B cell (primary cell): ENCODE measurements around the gene ADAMTS14. TPM values are rescaled to one million over a fixed set of nuclear protein-coding genes. Genes with fewer than 3 reads are reported as not detected.

Experiments
- ATAC-seq: fragments of 200-7000 bp; cut with Tn5 transposase; one replicate; pipeline ENCODE4 v1.10.0; 2021; ENCODE audit warnings: low read depth, mild to moderate bottlenecking, moderate number of reproducible peaks, moderate library complexity
- CTCF ChIA-PET: fragments of 350-600 bp; sonication (Branson Sonifier 250); formaldehyde crosslinking; loops from one replicate; lab custom pipeline; 2021; ENCODE audit warnings: antibody characterized with exemption, inconsistent platforms; lab: Charles Lee
- POLR2A ChIA-PET: fragments of 350-600 bp; sonication (Branson Sonifier 250); formaldehyde crosslinking; loops from one replicate; lab custom pipeline; 2021; ENCODE audit warnings: antibody characterized with exemption; lab: Charles Lee
- DNase-seq: peaks from one replicate; pipeline ENCODE4 v3.0.0; 2013
- H2AFZ ChIP-seq: 2 replicates; pipeline ENCODE4 v1.6.1; 2012; ENCODE audit warnings: mild to moderate bottlenecking, low read depth, low read length; ENCODE audit not compliant: insufficient read depth, poor library complexity, severe bottlenecking
- H3K27ac ChIP-seq, 2 donors: 1 replicate in 1 of 2; 2 replicates in 1 of 2; pipeline ENCODE4 v1.5.1; 2012 to 2013; ENCODE audit warnings: low read length in 2 of 2, mild to moderate bottlenecking in 2 of 2, moderate library complexity in 1 of 2
- H3K27me3 ChIP-seq, 4 experiments: fragments of 200-600 bp in 1 of 4; sonication (generic) in 1 of 4; replicated peaks in 1 of 4; 1 replicate in 2 of 4; 2 replicates in 2 of 4; pipeline versions ENCODE4 v1.6.1 to v1.7.0; 2013 to 2016; ENCODE audit warnings: low read length in 3 of 4, mild to moderate bottlenecking in 2 of 4, mixed read lengths in 1 of 4, moderate library complexity in 1 of 4; ENCODE audit not compliant: insufficient read depth in 4 of 4, control insufficient read depth in 3 of 4; ENCODE audit errors: control extremely low read depth in 1 of 4
- H3K36me3 ChIP-seq, 2 experiments: replicated peaks in 1 of 2; 1 replicate in 1 of 2; 2 replicates in 1 of 2; pipeline versions ENCODE4 v1.6.1 to v1.7.1; 2013; ENCODE audit warnings: low read length in 1 of 2; ENCODE audit not compliant: insufficient read depth in 2 of 2, control insufficient read depth in 1 of 2; ENCODE audit errors: control extremely low read depth in 1 of 2, extremely low read depth in 1 of 2
- H3K4me1 ChIP-seq, 2 donors: fragments of 200-600 bp in 1 of 2; sonication (generic) in 1 of 2; 1 replicate in 1 of 2; 2 replicates in 1 of 2; pipeline versions ENCODE4 v1.5.1 to v1.6.1; 2013 to 2017; ENCODE audit warnings: low read length in 2 of 2; ENCODE audit not compliant: control insufficient read depth in 2 of 2, insufficient read depth in 2 of 2
- H3K4me2 ChIP-seq: replicated peaks from 2 replicates; pipeline ENCODE3; 2012; ENCODE audit warnings: mild to moderate bottlenecking, low read depth, low read length; ENCODE audit not compliant: poor library complexity, severe bottlenecking
- H3K4me3 ChIP-seq, 5 experiments: fragments of 200-600 bp in 1 of 5; sonication (generic) in 1 of 5; 1 replicate in 3 of 5; 2 replicates in 2 of 5; pipeline versions ENCODE4 v1.5.1 to v1.7.0; 2011 to 2016; ENCODE audit warnings: low read length in 4 of 5, mild to moderate bottlenecking in 4 of 5, low read depth in 2 of 5, control low read depth in 1 of 5, moderate library complexity in 1 of 5; ENCODE audit not compliant: insufficient read depth in 1 of 5; ENCODE audit errors: control extremely low read depth in 1 of 5, extremely low read depth in 1 of 5
- H3K79me2 ChIP-seq: fragments of 200-600 bp; sonication (generic); one replicate; pipeline ENCODE4 v1.6.0; 2016; ENCODE audit warnings: low read length; ENCODE audit not compliant: control insufficient read depth, insufficient read depth
- H3K9ac ChIP-seq: fragments of 200-600 bp; sonication (generic); 2 replicates; pipeline ENCODE4 v1.6.1; 2017; ENCODE audit warnings: mild to moderate bottlenecking, low read length, moderate library complexity
- H3K9me3 ChIP-seq, 3 donors: one replicate each; pipeline versions ENCODE4 v1.6.1 to v1.7.1; 2013; ENCODE audit warnings: low read length in 2 of 3; ENCODE audit not compliant: control insufficient read depth in 2 of 3, insufficient read depth in 1 of 3; ENCODE audit errors: control extremely low read depth in 1 of 3
- H4K20me1 ChIP-seq: 2 replicates; pipeline ENCODE4 v1.6.0; 2012; ENCODE audit warnings: mild to moderate bottlenecking, low read length; ENCODE audit not compliant: insufficient read depth, control insufficient read depth, poor library complexity, severe bottlenecking
- H3K27ac Mint-ChIP-seq: one replicate; pipeline ENCODE4 v1.8.0; 2021; ENCODE audit warnings: mixed read lengths
- H3K27me3 Mint-ChIP-seq: one replicate; pipeline ENCODE4 v1.8.0; 2021; ENCODE audit warnings: mixed read lengths
- H3K4me1 Mint-ChIP-seq: one replicate; pipeline ENCODE4 v1.8.0; 2021; ENCODE audit warnings: mixed read lengths
- H3K4me3 Mint-ChIP-seq: one replicate; pipeline ENCODE4 v1.8.0; 2021; ENCODE audit warnings: mixed read lengths
- H3K9me3 Mint-ChIP-seq: one replicate; pipeline ENCODE4 v1.8.0; 2022; ENCODE audit warnings: mixed read lengths; ENCODE audit not compliant: insufficient read depth
- CTCF ChIP-seq: fragments of 200-600 bp; IDR thresholded peaks from one replicate; pipeline ENCODE4 v1.8.0; 2022; ENCODE audit warnings: antibody characterized with exemption, mild to moderate bottlenecking
- EZH2 ChIP-seq: IDR thresholded peaks from 2 replicates; pipeline ENCODE4 v1.6.1; 2012; ENCODE audit warnings: borderline replicate concordance, low read depth, mild to moderate bottlenecking, moderate library complexity, low read length; ENCODE audit not compliant: insufficient read depth, poor library complexity, severe bottlenecking
- WGBS: methylation state at CpG from one replicate; pipeline ENCODE4 v1.1.5; 2013; ENCODE audit warnings: missing lambda C conversion rate; ENCODE audit not compliant: insufficient coverage; 5-methylcytosine and 5-hydroxymethylcytosine counted together
- intact Hi-C: fragments of 100-400 bp; cut with micrococcal nuclease; formaldehyde crosslinking; loops from one replicate; pipeline ENCODE4 v1.10.0; 2022
- polyA plus RNA-seq: library from polyadenylated mRNA; depleted of rRNA; stranded (reverse); fragments of >200 nt; gene quantifications from 2 replicates; pipeline ENCODE4 v1.2.3, GENCODE V29; 2012
- total RNA-seq, 2 donors: library from RNA; stranded (reverse); fragments of 120-200 nt in 1 of 2; gene quantifications; 1 replicate in 1 of 2; 2 replicates in 1 of 2; pipeline versions ENCODE4 v1.2.3 to v1.2.4, GENCODE V29; 2013 to 2022

Gene ADAMTS14
- total and polyA plus RNA-seq, 2 donors (not counting 1 experiment from before 2014, with no cell fraction given) = not detected

- Mint-ChIP-seq H3K9me3 (peaks cover 4% of the 10 kb centered on the region), H3K4me1 (no peaks in the 10 kb centered on the region), H3K27me3 (peaks cover 4% of the 10 kb centered on the region), H3K4me3 (no peak overlapping the region), H3K27ac (no peak overlapping the region)
- DNase-seq = no peak
- Histone ChIP-seq H3K9ac (no peak overlapping the region), H2AFZ (no peak overlapping the region), H3K79me2 (no peaks in the 10 kb centered on the region), H3K4me1 (no peaks in the 10 kb centered on the region), H3K27ac (no peak overlapping the region), H3K4me2 (no peak overlapping the region), H3K4me3 (no peak overlapping the region), H3K36me3 (no peaks in the 10 kb centered on the region), H3K27me3 (no peaks in the 10 kb centered on the region), H3K9me3 (no peaks in the 10 kb centered on the region), H4K20me1 (no peaks in the 10 kb centered on the region)
- ChIA-PET CTCF (interaction anchor here (1.6 kb wide), 1 partner anchor 13 kb away, joined by 5 read pairs; no protein-coding TSS in a partner anchor), POLR2A (no interaction called here)
- TF ChIP-seq CTCF = no peak
- TF ChIP-seq EZH2 = no peak
- WGBS = 85% methylated on average over 4 of the region's 8 CpGs
- intact Hi-C loops = no loop called here
- no peak for ATAC-seq
Observed at GRCh38 chr10:70771311-70772194, 99.2 kb downstream of the ADAMTS14 start.

- intact Hi-C loops = no loop called here
- no peak overlapping the region for H3K9ac ChIP-seq
- CTCF ChIA-PET = interaction anchor here (2.8 kb wide), 1 partner anchor 13 kb away, joined by 8 read pairs; no protein-coding TSS in a partner anchor
- Mint-ChIP-seq H3K4me3 (no peak overlapping the region), H3K27me3 (peaks cover 4% of the 10 kb centered on the region), H3K9me3 (no peaks in the 10 kb centered on the region), H3K27ac (no peak overlapping the region), H3K4me1 (no peaks in the 10 kb centered on the region)
- H3K9me3 ChIP-seq = no peaks in the 10 kb centered on the region
- H3K27ac ChIP-seq = no peak overlapping the region
- POLR2A ChIA-PET = no interaction called here
- no peaks in the 10 kb centered on the region for H3K36me3 ChIP-seq
- no peaks in the 10 kb centered on the region for H3K4me1 ChIP-seq
- no peak overlapping the region for H2AFZ ChIP-seq
- no peaks in the 10 kb centered on the region for H3K79me2 ChIP-seq
- DNase-seq (no peak), ATAC-seq (no peak)
- TF ChIP-seq EZH2 = no peak
- no peak for TF ChIP-seq CTCF
- no peaks in the 10 kb centered on the region for H4K20me1 ChIP-seq
- no peaks in the 10 kb centered on the region for H3K27me3 ChIP-seq
- H3K4me2 ChIP-seq = no peak overlapping the region
- no peak overlapping the region for H3K4me3 ChIP-seq
- WGBS = 50% methylated on average over 1 of the region's 4 CpGs
Observed at GRCh38 chr10:70772627-70773026, 100.3 kb downstream of the ADAMTS14 start.
